GM19372 (cell line): ENCODE measurements around the gene GPR108.
"Not testable (repeated sequence)": the region's sequence is repeated elsewhere in the genome, so short reads cannot be mapped to it uniquely, and the experiment has no call there.

Experiments used
- ATAC-seq: cut with Tn5 transposase; IDR thresholded peaks from one replicate; pipeline ENCODE4 v1.9.1; 2021; ENCODE audit warnings: mild to moderate bottlenecking, low read depth, moderate library complexity; ENCODE audit not compliant: unreplicated experiment

The GPR108 gene

GRCh38 chr19:6762253-6762797 lies 24.9 kb upstream of the GPR108 start:
- ATAC-seq, result not testable (repeated sequence)

GRCh38 chr19:6761053-6761676 lies 23.8 kb upstream of the GPR108 start:
- ATAC-seq, result no peak

GRCh38 chr19:6760606-6761005 lies 23.2 kb upstream of the GPR108 start:
- ATAC-seq, result no peak

- ATAC-seq, result no peak
Measured at GRCh38 chr19:6754653-6755463, 17.5 kb upstream of the GPR108 start.

GRCh38 chr19:6754136-6754535 lies 16.8 kb upstream of the GPR108 start:
- ATAC-seq, result no peak

GRCh38 chr19:6753178-6754031 lies 16.0 kb upstream of the GPR108 start:
- ATAC-seq, result peak; percentile 84

GRCh38 chr19:6752256-6753177 lies 15.1 kb upstream of the GPR108 start:
- ATAC-seq, result no peak

GRCh38 chr19:6751189-6751588 lies 13.8 kb upstream of the GPR108 start:
- ATAC-seq, result no peak

GRCh38 chr19:6750062-6750461 lies 12.7 kb upstream of the GPR108 start:
- no peak for ATAC-seq

GRCh38 chr19:6748543-6748942 lies 11.2 kb upstream of the GPR108 start:
- ATAC-seq, result not testable (repeated sequence)

- no peak for ATAC-seq
Measured at GRCh38 chr19:6745965-6746364, 8.6 kb upstream of the GPR108 start.

- ATAC-seq, result no peak
Measured at GRCh38 chr19:6744381-6745301, 7.3 kb upstream of the GPR108 start.

GRCh38 chr19:6743714-6744380 lies 6.5 kb upstream of the GPR108 start:
- no peak for ATAC-seq

GRCh38 chr19:6743066-6743465 lies 5.7 kb upstream of the GPR108 start:
- no peak for ATAC-seq

- no peak for ATAC-seq
Measured at GRCh38 chr19:6740589-6741343, 3.4 kb upstream of the GPR108 start.

GRCh38 chr19:6739883-6740588 lies 2.7 kb upstream of the GPR108 start:
- no peak for ATAC-seq

GRCh38 chr19:6739390-6739882 lies 2.1 kb upstream of the GPR108 start, which contains the start of gene TRIP10:
TSS of gene TRIP10 (plus strand) at chr19:6739680. CDS start at chr19:6739762, 82 bp downstream.
- ATAC-seq, result no peak
